Endothelial cell of umbilical vein (primary cell): ENCODE data around the gene SHROOM4. TPM values are rescaled to one million over a fixed set of nuclear protein-coding genes. Genes with fewer than 3 reads are reported as not detected.

Source experiments
- BruUV-seq: library from RNA; stranded (reverse); fragments of 400-500 nt; replicated peaks from 2 replicates; lab custom pipeline; 2021; lab: Mats Ljungman, UMichigan
- CTCF ChIA-PET: fragments of 300-600, 350-600 bp; sonication (Branson Sonifier 250); formaldehyde crosslinking; loops from one replicate; lab custom pipeline; 2021; ENCODE audit warnings: antibody characterized with exemption, inconsistent platforms; lab: Charles Lee
- POLR2A ChIA-PET: fragments of 300-600, 350-600 bp; sonication (Branson Sonifier 250); formaldehyde crosslinking; loops from one replicate; lab custom pipeline; 2021; ENCODE audit warnings: antibody characterized with exemption, inconsistent platforms; lab: Charles Lee
- DNase-seq: peaks from one replicate; pipeline ENCODE4 v3.0.0-alpha.2; 2011; ENCODE audit warnings: low read depth, low spot score
- FAIRE-seq: peaks from 2 replicates; lab custom pipeline; 2011; peaks lifted over from hg19 to GRCh38; lab: Jason Lieb, UNC
- H2AFZ ChIP-seq: 2 replicates; pipeline ENCODE4 v1.6.0; 2012; ENCODE audit warnings: low read depth, low read length, control low read depth, inconsistent platforms
- H3K27ac ChIP-seq: 2 replicates; pipeline ENCODE4 v1.5.1; 2011; ENCODE audit warnings: low read depth, mild to moderate bottlenecking, control low read depth, low read length, moderate library complexity; ENCODE audit not compliant: insufficient read depth
- H3K27me3 ChIP-seq, 2 experiments: 2 replicates each; pipeline versions ENCODE4 v1.6.0 to v1.6.1; 2011; ENCODE audit warnings: low read length in 2 of 2, mixed read lengths in 1 of 2; ENCODE audit not compliant: control insufficient read depth in 2 of 2, insufficient read depth in 2 of 2
- H3K36me3 ChIP-seq, 2 experiments: 2 replicates in 1 of 2; 3 replicates in 1 of 2; pipeline ENCODE4 v1.5.1; 2011; ENCODE audit warnings: low read length in 2 of 2, mild to moderate bottlenecking in 1 of 2, moderate library complexity in 1 of 2; ENCODE audit not compliant: control insufficient read depth in 2 of 2, insufficient read depth in 2 of 2; ENCODE audit errors: extremely low read depth in 1 of 2
- H3K4me1 ChIP-seq: 3 replicates; pipeline ENCODE4 v1.5.1; 2011; ENCODE audit warnings: mild to moderate bottlenecking, low read length; ENCODE audit not compliant: control insufficient read depth, insufficient read depth; ENCODE audit errors: extremely low read depth
- H3K4me2 ChIP-seq: 2 replicates; pipeline ENCODE4 v1.6.1; 2011; ENCODE audit warnings: low read length, control low read depth, mixed read lengths; ENCODE audit not compliant: insufficient read depth
- H3K4me3 ChIP-seq, 3 experiments: fragments of 200-600 bp in 1 of 3; sonication (generic), shearing (Covaris generic) in 1 of 3; replicated peaks in 1 of 3; 2 replicates each; pipeline ENCODE4 v1.5.1; 2011 to 2016; ENCODE audit warnings: control low read depth in 3 of 3, low read length in 3 of 3, mild to moderate bottlenecking in 2 of 3, inconsistent platforms in 1 of 3, low read depth in 1 of 3, moderate library complexity in 1 of 3; ENCODE audit not compliant: insufficient read depth in 1 of 3
- H3K79me2 ChIP-seq: 2 replicates; pipeline ENCODE4 v1.6.0; 2012; ENCODE audit warnings: low read length, inconsistent platforms; ENCODE audit not compliant: control insufficient read depth, insufficient read depth
- H3K9ac ChIP-seq: replicated peaks from 2 replicates; pipeline ENCODE3; 2011; ENCODE audit warnings: low read length, control low read depth; ENCODE audit not compliant: insufficient read depth; ENCODE audit errors: extremely low read depth
- H3K9me1 ChIP-seq: replicated peaks from 3 replicates; pipeline ENCODE4 v1.6.0; 2011; ENCODE audit warnings: mild to moderate bottlenecking, low read length; ENCODE audit not compliant: control insufficient read depth, insufficient read depth; ENCODE audit errors: extremely low read depth
- H3K9me3 ChIP-seq: replicated peaks from 2 replicates; pipeline ENCODE4 v1.5.1; 2012; ENCODE audit warnings: low read length, inconsistent platforms; ENCODE audit not compliant: control insufficient read depth, insufficient read depth
- H4K20me1 ChIP-seq: replicated peaks from 2 replicates; pipeline ENCODE3; 2011; ENCODE audit warnings: mild to moderate bottlenecking, low read length; ENCODE audit not compliant: control insufficient read depth, insufficient read depth; ENCODE audit errors: extremely low read depth
- EZH2 ChIP-seq: IDR thresholded peaks from 2 replicates; pipeline ENCODE4 v1.6.1; 2012; ENCODE audit warnings: borderline replicate concordance, low read depth, mild to moderate bottlenecking, moderate library complexity, low read length, inconsistent platforms; ENCODE audit not compliant: severe bottlenecking
- FOS ChIP-seq: IDR thresholded peaks from 2 replicates; pipeline ENCODE4 v1.6.1; 2011; ENCODE audit warnings: mild to moderate bottlenecking, low read length, moderate library complexity, borderline replicate concordance; ENCODE audit not compliant: insufficient read depth
- GATA2 ChIP-seq: IDR thresholded peaks from 2 replicates; pipeline ENCODE4 v1.7.0; 2011; ENCODE audit warnings: low read depth, mild to moderate bottlenecking, moderate library complexity, mixed read lengths, low read length; ENCODE audit not compliant: insufficient read length, insufficient read depth
- JUN ChIP-seq: IDR thresholded peaks from 2 replicates; pipeline ENCODE4 v1.6.1; 2011; ENCODE audit warnings: borderline replicate concordance, low read depth; ENCODE audit not compliant: insufficient read length, insufficient read depth
- MYC ChIP-seq: IDR thresholded peaks from one replicate; pipeline ENCODE4 v1.6.1; 2011; ENCODE audit warnings: mild to moderate bottlenecking, low read depth, low read length
- POLR2A ChIP-seq: IDR thresholded peaks from 2 replicates; pipeline ENCODE4 v1.6.1; 2012; ENCODE audit warnings: low read depth, mild to moderate bottlenecking, control low read depth, low read length
- POLR2AphosphoS5 ChIP-seq: IDR thresholded peaks from 2 replicates; pipeline ENCODE4 v1.6.1; 2012; ENCODE audit warnings: low read depth, mild to moderate bottlenecking, control low read depth, low read length, moderate library complexity; ENCODE audit not compliant: insufficient read depth
- dilution Hi-C: fragments of 300-500 bp; cut with MboI; formaldehyde crosslinking; loops from one replicate; pipeline ENCODE4 v1.15.0; 2019; ENCODE audit warnings: low sequenced_read_pairs; ENCODE audit not compliant: extremely low pct_ligation_motif_present
- intact Hi-C: fragments of 100-400 bp; cut with micrococcal nuclease; formaldehyde crosslinking; loops from one replicate; pipeline ENCODE4 v1.10.0; 2022
- polyA plus RNA-seq, 4 experiments: library from polyadenylated mRNA; depleted of rRNA in 3 of 4; stranded (reverse) in 3 of 4; unstranded in 1 of 4; fragments of >200 nt; gene quantifications; 2 replicates each; pipeline versions ENCODE4 v1.2.1 to v1.2.3, GENCODE V29; 2011 to 2012; ENCODE audit warnings: missing spikeins in 1 of 4
- total RNA-seq: library from RNA; stranded (reverse); gene quantifications from 2 replicates; pipeline ENCODE4 v1.2.3, GENCODE V29; 2021
- TF ChIP-seq, protein P1 (sequence below): IDR thresholded peaks from 2 replicates; pipeline ENCODE4 v1.6.1; 2011; ENCODE audit not compliant: insufficient read depth, insufficient read length
- TF ChIP-seq, protein P2 (sequence below), 2 donors: IDR thresholded peaks; 1 replicate in 1 of 2; 2 replicates in 1 of 2; pipeline ENCODE4 v1.5.1; 2011; ENCODE audit warnings: low read length in 2 of 2, mild to moderate bottlenecking in 2 of 2, moderate library complexity in 2 of 2, control low read depth in 1 of 2, inconsistent platforms in 1 of 2, low read depth in 1 of 2; ENCODE audit not compliant: insufficient read depth in 1 of 2; ENCODE audit errors: extremely low read depth in 1 of 2

The SHROOM4 gene
- total and polyA plus RNA-seq, 2 donors (not counting 3 experiments of a cell fraction or from before 2014, with no cell fraction given), result 29.7 to 57.5 TPM

DNA sequence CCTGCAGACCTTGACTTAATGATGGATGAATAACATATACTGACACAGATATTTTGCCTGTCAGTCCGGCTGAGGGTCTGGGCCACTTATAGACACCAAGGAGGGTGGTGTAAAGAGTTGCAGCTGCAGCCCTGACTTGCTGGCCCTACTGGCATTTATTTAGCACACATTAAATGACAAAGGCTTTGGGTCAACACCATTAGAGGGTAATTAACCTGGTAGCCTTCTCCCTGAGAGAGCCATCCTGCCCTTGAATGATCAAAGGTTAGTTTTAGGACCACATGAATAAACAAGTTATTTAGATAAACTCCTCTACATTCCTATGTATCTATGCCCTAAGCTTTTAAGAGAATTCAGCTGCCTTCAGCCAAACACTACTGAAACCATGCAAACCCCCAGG lies 232.6 kb downstream of the SHROOM4 start:
- dilution Hi-C loops, result no loop called here
- Histone ChIP-seq H3K4me1 (no peaks in the 10 kb centered on the region), H3K9me1 (no peaks in the 10 kb centered on the region), H3K36me3 (no peaks in the 10 kb centered on the region), H3K9ac (no peak overlapping the region), H4K20me1 (no peaks in the 10 kb centered on the region), H3K4me3 (no peak overlapping the region), H3K4me2 (no peak overlapping the region), H3K9me3 (no peaks in the 10 kb centered on the region), H2AFZ (no peak overlapping the region), H3K79me2 (no peaks in the 10 kb centered on the region), H3K27me3 (no peaks in the 10 kb centered on the region), H3K27ac (no peak overlapping the region)
- intact Hi-C loops, result loop anchor here (5.0 kb wide), 2 partner anchors 341 to 699 kb away; no protein-coding TSS in a partner anchor
- ChIA-PET POLR2A (no interaction called here), CTCF (interaction anchor here (1.0 to 4.1 kb wide), 5 partner anchors 65 to 697 kb away, joined by 3 to 25 read pairs (median 5); no protein-coding TSS in a partner anchor)
- TF ChIP-seq MYC, result no peak
- no peak for TF ChIP-seq GATA2
- TF ChIP-seq, protein P1, sequence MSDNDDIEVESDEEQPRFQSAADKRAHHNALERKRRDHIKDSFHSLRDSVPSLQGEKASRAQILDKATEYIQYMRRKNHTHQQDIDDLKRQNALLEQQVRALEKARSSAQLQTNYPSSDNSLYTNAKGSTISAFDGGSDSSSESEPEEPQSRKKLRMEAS, result no peak
- TF ChIP-seq, protein P2, sequence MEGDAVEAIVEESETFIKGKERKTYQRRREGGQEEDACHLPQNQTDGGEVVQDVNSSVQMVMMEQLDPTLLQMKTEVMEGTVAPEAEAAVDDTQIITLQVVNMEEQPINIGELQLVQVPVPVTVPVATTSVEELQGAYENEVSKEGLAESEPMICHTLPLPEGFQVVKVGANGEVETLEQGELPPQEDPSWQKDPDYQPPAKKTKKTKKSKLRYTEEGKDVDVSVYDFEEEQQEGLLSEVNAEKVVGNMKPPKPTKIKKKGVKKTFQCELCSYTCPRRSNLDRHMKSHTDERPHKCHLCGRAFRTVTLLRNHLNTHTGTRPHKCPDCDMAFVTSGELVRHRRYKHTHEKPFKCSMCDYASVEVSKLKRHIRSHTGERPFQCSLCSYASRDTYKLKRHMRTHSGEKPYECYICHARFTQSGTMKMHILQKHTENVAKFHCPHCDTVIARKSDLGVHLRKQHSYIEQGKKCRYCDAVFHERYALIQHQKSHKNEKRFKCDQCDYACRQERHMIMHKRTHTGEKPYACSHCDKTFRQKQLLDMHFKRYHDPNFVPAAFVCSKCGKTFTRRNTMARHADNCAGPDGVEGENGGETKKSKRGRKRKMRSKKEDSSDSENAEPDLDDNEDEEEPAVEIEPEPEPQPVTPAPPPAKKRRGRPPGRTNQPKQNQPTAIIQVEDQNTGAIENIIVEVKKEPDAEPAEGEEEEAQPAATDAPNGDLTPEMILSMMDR (IDR thresholded peaks at IDR 0.05; ENCODE audit: extremely low read depth in 1 of 2, insufficient read depth in 1 of 2, low read depth in 1 of 2, low read length in 2 of 2), result no peak
- no peak for TF ChIP-seq POLR2AphosphoS5
- TF ChIP-seq FOS, result no peak
- no peak for TF ChIP-seq JUN
- TF ChIP-seq POLR2A, result no peak
- no peak for TF ChIP-seq EZH2
- DNase-seq (no peak), FAIRE-seq (no peak)
- BruUV-seq, result no TSS peak
